IMR-90 (cell line): Measurements from ENCODE around the gene TMEM154. TPM values are rescaled to one million over a fixed set of nuclear protein-coding genes. Genes with fewer than 3 reads are reported as not detected.

Source experiments
- ATAC-seq: fragments of 200-7000 bp; cut with Tn5 transposase; 2 replicates; pipeline ENCODE4 v1.9.1; 2020; ENCODE audit warnings: low read depth, mild to moderate bottlenecking, moderate library complexity
- BruUV-seq: library from RNA; stranded (reverse); fragments of 400-500 nt; replicated peaks from 2 replicates; lab custom pipeline; 2021; lab: Mats Ljungman, UMichigan
- CTCF ChIA-PET: fragments of 300-600 bp; formaldehyde crosslinking; extraction: SDS; loops from one replicate; lab custom pipeline; 2021; ENCODE audit warnings: antibody characterized with exemption; lab: Yijun Ruan, JAX
- POLR2A ChIA-PET: fragments of 300-600 bp; sonication (Branson Sonifier 250); formaldehyde crosslinking; loops from one replicate; lab custom pipeline; 2022; ENCODE audit warnings: antibody characterized with exemption; ENCODE audit not compliant: unreplicated experiment; lab: Charles Lee
- DNase-seq: peaks from one replicate; pipeline ENCODE4 v3.0.0; 2013
- H2AFZ ChIP-seq: replicated peaks from 2 replicates; pipeline ENCODE3; 2013; ENCODE audit warnings: low read length, mild to moderate bottlenecking; ENCODE audit not compliant: poor library complexity
- H2AK5ac ChIP-seq: 2 replicates; pipeline ENCODE4 v1.6.1; 2013; ENCODE audit warnings: low read depth, low read length, inconsistent platforms
- H2AK9ac ChIP-seq: replicated peaks from 2 replicates; pipeline ENCODE3; 2013; ENCODE audit warnings: mild to moderate bottlenecking, low read depth, low read length, moderate library complexity; ENCODE audit not compliant: poor library complexity
- H2BK120ac ChIP-seq: 2 replicates; pipeline ENCODE4 v1.6.1; 2013; ENCODE audit warnings: low read depth, low read length, inconsistent platforms
- H2BK15ac ChIP-seq: 3 replicates; pipeline ENCODE4 v1.6.1; 2013; ENCODE audit warnings: low read depth, low read length, inconsistent platforms
- H2BK20ac ChIP-seq: 2 replicates; pipeline ENCODE4 v1.6.1; 2013; ENCODE audit warnings: low read depth, mild to moderate bottlenecking, inconsistent platforms, low read length, moderate library complexity
- H2BK5ac ChIP-seq: 2 replicates; pipeline ENCODE4 v1.6.1; 2013; ENCODE audit warnings: mild to moderate bottlenecking, low read depth, low read length, inconsistent platforms; ENCODE audit not compliant: poor library complexity, severe bottlenecking
- H3K14ac ChIP-seq: replicated peaks from 2 replicates; pipeline ENCODE4 v1.6.1; 2013; ENCODE audit warnings: low read depth, low read length, inconsistent platforms
- H3K18ac ChIP-seq: 2 replicates; pipeline ENCODE4 v1.6.1; 2013; ENCODE audit warnings: low read depth, low read length, control low read depth
- H3K23ac ChIP-seq: 2 replicates; pipeline ENCODE4 v1.6.1; 2013; ENCODE audit warnings: low read depth, low read length, inconsistent platforms
- H3K27ac ChIP-seq: 2 replicates; pipeline ENCODE4 v1.5.1; 2013; ENCODE audit warnings: mild to moderate bottlenecking, control low read depth, low read length; ENCODE audit not compliant: insufficient read depth
- H3K27me3 ChIP-seq: 2 replicates; pipeline ENCODE4 v1.6.1; 2013; ENCODE audit warnings: low read length; ENCODE audit not compliant: control insufficient read depth, insufficient read depth
- H3K36me3 ChIP-seq: 2 replicates; pipeline ENCODE4 v1.6.1; 2013; ENCODE audit warnings: low read length, mixed read lengths; ENCODE audit not compliant: control insufficient read depth, insufficient read depth
- H3K4ac ChIP-seq: 2 replicates; pipeline ENCODE4 v1.6.1; 2013; ENCODE audit warnings: low read depth, low read length, inconsistent platforms
- H3K4me1 ChIP-seq: 2 replicates; pipeline ENCODE4 v1.6.1; 2013; ENCODE audit warnings: low read length, mixed read lengths; ENCODE audit not compliant: control insufficient read depth, insufficient read depth
- H3K4me2 ChIP-seq: 2 replicates; pipeline ENCODE4 v1.6.1; 2013; ENCODE audit warnings: low read depth, mild to moderate bottlenecking, control low read depth, low read length, moderate library complexity
- H3K4me3 ChIP-seq: 2 replicates; pipeline ENCODE4 v1.5.1; 2013; ENCODE audit warnings: low read depth, mild to moderate bottlenecking, control low read depth, low read length, moderate library complexity; ENCODE audit not compliant: insufficient read depth
- H3K56ac ChIP-seq: 2 replicates; pipeline ENCODE4 v1.6.1; 2013; ENCODE audit warnings: low read length, inconsistent platforms; ENCODE audit not compliant: insufficient read depth; ENCODE audit errors: extremely low read depth
- H3K79me1 ChIP-seq, 2 experiments: 2 replicates each; pipeline ENCODE4 v1.6.1; 2013; ENCODE audit warnings: low read length in 2 of 2, inconsistent platforms in 1 of 2, low read depth in 1 of 2
- H3K9ac ChIP-seq: 2 replicates; pipeline ENCODE4 v1.6.1; 2013; ENCODE audit warnings: low read depth, low read length, control low read depth
- H3K9me1 ChIP-seq: 2 replicates; pipeline ENCODE4 v1.6.1; 2013; ENCODE audit warnings: low read length, inconsistent platforms; ENCODE audit not compliant: insufficient read depth
- H3K9me3 ChIP-seq: 2 replicates; pipeline ENCODE4 v1.6.1; 2013; ENCODE audit warnings: low read length; ENCODE audit not compliant: control insufficient read depth, insufficient read depth
- H4K20me1 ChIP-seq: 2 replicates; pipeline ENCODE4 v1.6.1; 2013; ENCODE audit warnings: low read length, inconsistent platforms; ENCODE audit not compliant: insufficient read depth
- H4K5ac ChIP-seq: 2 replicates; pipeline ENCODE4 v1.6.1; 2013; ENCODE audit warnings: mild to moderate bottlenecking, low read depth, low read length, control low read depth
- H4K8ac ChIP-seq, 2 experiments: 2 replicates each; pipeline ENCODE4 v1.6.1; 2013; ENCODE audit warnings: low read depth in 2 of 2, low read length in 2 of 2, control low read depth in 1 of 2, inconsistent platforms in 1 of 2
- H4K91ac ChIP-seq: 2 replicates; pipeline ENCODE4 v1.6.1; 2013; ENCODE audit warnings: low read depth, low read length, inconsistent platforms; ENCODE audit not compliant: insufficient read depth
- BHLHE40 ChIP-seq: fragments of 150-350 bp; IDR thresholded peaks from 2 replicates; pipeline ENCODE4 v1.6.1; 2016; ENCODE audit warnings: mild to moderate bottlenecking, low read depth, low read length
- CEBPB ChIP-seq: IDR thresholded peaks from 2 replicates; pipeline ENCODE4 v1.6.1; 2012; ENCODE audit warnings: low read depth, low read length, improper control_type of control experiment
- CTCF ChIP-seq: conservative IDR thresholded peaks from 2 replicates; pipeline ENCODE4 v1.5.1; 2012; ENCODE audit warnings: mild to moderate bottlenecking, low read depth, low read length, improper control_type of control experiment
- ELK1 ChIP-seq: fragments of 150-350 bp; IDR thresholded peaks from 2 replicates; pipeline ENCODE4 v1.6.1; 2016; ENCODE audit warnings: low read depth, mild to moderate bottlenecking, low read length, moderate library complexity, borderline replicate concordance
- MAFK ChIP-seq: IDR thresholded peaks from 2 replicates; pipeline ENCODE4 v1.6.1; 2012; ENCODE audit warnings: low read depth, low read length, improper control_type of control experiment
- MAZ ChIP-seq: IDR thresholded peaks from 2 replicates; pipeline ENCODE4 v1.6.1; 2012; ENCODE audit warnings: low read depth, mild to moderate bottlenecking, low read length, improper control_type of control experiment, moderate library complexity, borderline replicate concordance
- MXI1 ChIP-seq: IDR thresholded peaks from 2 replicates; pipeline ENCODE4 v1.6.1; 2012; ENCODE audit warnings: low read depth, mild to moderate bottlenecking, low read length, moderate library complexity, borderline replicate concordance
- NFE2L2 ChIP-seq: fragments of 150-350 bp; IDR thresholded peaks from 2 replicates; pipeline ENCODE4 v1.6.1; 2016; ENCODE audit warnings: low read depth, mild to moderate bottlenecking, low read length
- POLR2A ChIP-seq: IDR thresholded peaks from 2 replicates; pipeline ENCODE4 v1.6.1; 2012; ENCODE audit warnings: mild to moderate bottlenecking, low read depth, low read length
- RCOR1 ChIP-seq: IDR thresholded peaks from 2 replicates; pipeline ENCODE4 v1.6.1; 2012; ENCODE audit warnings: mild to moderate bottlenecking, low read length, improper control_type of control experiment; ENCODE audit not compliant: insufficient replicate concordance
- SMC3 ChIP-seq: fragments of 150-350 bp; IDR thresholded peaks from 2 replicates; pipeline ENCODE4 v1.6.1; 2016; ENCODE audit warnings: low read depth, mild to moderate bottlenecking, antibody characterized with exemption, low read length, moderate library complexity
- USF2 ChIP-seq: fragments of 150-350 bp; IDR thresholded peaks from 2 replicates; pipeline ENCODE4 v1.6.1; 2017; ENCODE audit warnings: mild to moderate bottlenecking, antibody characterized with exemption, low read length, low read depth
- WGBS, 2 experiments: methylation state at CpG; one replicate each; pipeline versions ENCODE4 v1.1.5 to v1.1.7; 2013; ENCODE audit warnings: missing lambda C conversion rate in 2 of 2; ENCODE audit not compliant: insufficient read length in 1 of 2; ENCODE audit errors: extremely low coverage in 2 of 2; 5-methylcytosine and 5-hydroxymethylcytosine counted together
- dilution Hi-C: fragments of 300-500 bp; cut with HindIII; formaldehyde crosslinking; loops from one replicate; pipeline ENCODE4 v1.14.3; 2018; ENCODE audit warnings: low sequenced_read_pairs; ENCODE audit not compliant: unreplicated experiment
- in situ Hi-C: fragments of 300-500 bp; cut with MboI; formaldehyde crosslinking; loops from 3 replicates; pipeline ENCODE4 v1.14.3; 2019; ENCODE audit warnings: low sequenced_read_pairs, inconsistent platforms, mixed read lengths
- intact Hi-C: fragments of 100-400 bp; cut with micrococcal nuclease; formaldehyde crosslinking; loops from 2 replicates; pipeline ENCODE4 v1.10.0; 2022
- polyA plus RNA-seq, 3 experiments: library from polyadenylated mRNA; depleted of rRNA; stranded (reverse); fragments of >200 nt; gene quantifications; 2 replicates each; pipeline ENCODE4 v1.2.3, GENCODE V29; 2012; ENCODE audit warnings: low replicate concordance in 1 of 3
- total RNA-seq: library from RNA; depleted of rRNA; stranded (reverse); fragments of >200 nt; gene quantifications from 2 replicates; pipeline ENCODE4 v1.2.3, GENCODE V29; 2012

The TMEM154 gene
- total and polyA plus RNA-seq, 2 of the 4 experiments (the other 2 are of a cell fraction): 0.12 to 0.18 TPM

- H2BK120ac ChIP-seq: no peak overlapping the region
- in situ Hi-C loops: no loop called here
- intact Hi-C loops: no loop called here
- no peak overlapping the region for H4K5ac ChIP-seq
- H2BK20ac ChIP-seq: no peak overlapping the region
- no peaks in the 10 kb centered on the region for H3K36me3 ChIP-seq
- no peak for ATAC-seq
- CTCF ChIA-PET: no interaction called here
- no peak overlapping the region for H2AK9ac ChIP-seq
- H3K9ac ChIP-seq: no peak overlapping the region
- H3K4me1 ChIP-seq: no peaks in the 10 kb centered on the region
- no TSS peak for BruUV-seq
- H3K79me1 ChIP-seq: no peaks in the 10 kb centered on the region
- H3K23ac ChIP-seq: no peak overlapping the region
- no peak overlapping the region for H3K14ac ChIP-seq
- no peak overlapping the region for H3K4me3 ChIP-seq
- no peak overlapping the region for H2AFZ ChIP-seq
- dilution Hi-C loops: no loop called here
- no peak overlapping the region for H3K4me2 ChIP-seq
- H4K20me1 ChIP-seq: no peaks in the 10 kb centered on the region
- no peak overlapping the region for H3K27ac ChIP-seq
- no peaks in the 10 kb centered on the region for H3K9me3 ChIP-seq
- peaks cover 49% of the 10 kb centered on the region for H3K27me3 ChIP-seq
- no peak overlapping the region for H3K4ac ChIP-seq
- TF ChIP-seq MAFK (no peak), MAZ (no peak), BHLHE40 (no peak), ELK1 (no peak), CTCF (no peak), NFE2L2 (no peak), SMC3 (no peak), RCOR1 (no peak), POLR2A (no peak), MXI1 (no peak), CEBPB (no peak), USF2 (no peak)
- no peak overlapping the region for H3K18ac ChIP-seq
- H3K56ac ChIP-seq: no peak overlapping the region
- no peak overlapping the region for H4K8ac ChIP-seq
- no peaks in the 10 kb centered on the region for H3K9me1 ChIP-seq
- no peak overlapping the region for H2AK5ac ChIP-seq
- no peak overlapping the region for H2BK15ac ChIP-seq
- WGBS, 2 experiments: no CpG with 5 or more reads among the region's 3 CpGs
- no peak for DNase-seq
- no peak overlapping the region for H2BK5ac ChIP-seq
- H4K91ac ChIP-seq: no peak overlapping the region
- POLR2A ChIA-PET: no interaction called here
These were observed 63.0 kb downstream of the TMEM154 start for GRCh38 chr4:152616804-152617203.
